Neural progenitor cell (in vitro differentiated cells): ENCODE measurements around the gene CTIF.

Experiments used
- CTCF ChIP-seq: fragments of 200-600 bp; sonication (generic); IDR thresholded peaks from 2 replicates; pipeline ENCODE4 v1.5.1; 2017; ENCODE audit warnings: antibody characterized with exemption, mild to moderate bottlenecking
- EZH2 ChIP-seq: fragments of 200-600 bp; sonication (generic); IDR thresholded peaks from 2 replicates; pipeline ENCODE4 v1.6.1; 2017; ENCODE audit warnings: antibody characterized with exemption, mild to moderate bottlenecking, moderate library complexity
- EZH2phosphoT487 ChIP-seq: fragments of 200-600 bp; sonication (generic); IDR thresholded peaks from 2 replicates; pipeline ENCODE4 v1.6.1; 2017; ENCODE audit warnings: antibody characterized with exemption

GRCh38 chr18:48838921-48839818 lies 300.3 kb downstream of the CTIF start:
- TF ChIP-seq CTCF: no peak
- TF ChIP-seq EZH2phosphoT487: no peak
- TF ChIP-seq EZH2: no peak
